PC-3 (cell line): Measurements from ENCODE around the gene APLP1. TPM values are rescaled to one million over a fixed set of nuclear protein-coding genes. Genes with fewer than 3 reads are reported as not detected.

Experiments
- ATAC-seq: fragments of 200-7000 bp; cut with Tn5 transposase; 2 replicates; pipeline ENCODE4 v1.9.1; 2020; ENCODE audit warnings: mild to moderate bottlenecking, moderate library complexity
- BruUV-seq: library from RNA; stranded (reverse); fragments of 400-500 nt; replicated peaks from 2 replicates; lab custom pipeline; 2021; lab: Mats Ljungman, UMichigan
- CTCF ChIA-PET: fragments of 300-600 bp; sonication (Branson Sonifier 250); formaldehyde crosslinking; loops from one replicate; lab custom pipeline; 2022; ENCODE audit warnings: antibody characterized with exemption; lab: Charles Lee
- POLR2A ChIA-PET: fragments of 300-600 bp; sonication (Branson Sonifier 250); formaldehyde crosslinking; loops from one replicate; lab custom pipeline; 2022; ENCODE audit warnings: antibody characterized with exemption; ENCODE audit not compliant: unreplicated experiment; lab: Charles Lee
- DNase-seq: peaks from one replicate; pipeline ENCODE4 v3.0.0-alpha.2; 2015
- H2AFZ ChIP-seq: fragments of 300-600 bp; sonication (generic); 2 replicates; pipeline ENCODE4 v1.6.0; 2016; ENCODE audit warnings: antibody characterized with exemption, low read length
- H3F3A ChIP-seq: fragments of 300-600 bp; sonication (generic); one replicate; pipeline ENCODE4 v1.6.0; 2017; ENCODE audit warnings: antibody characterized with exemption, low read length, control low read depth, mild to moderate bottlenecking; ENCODE audit not compliant: unreplicated experiment
- H3K27ac ChIP-seq: fragments of 300-600 bp; sonication (generic); 2 replicates; pipeline ENCODE4 v1.5.1; 2016; ENCODE audit warnings: mild to moderate bottlenecking, low read length
- H3K27me3 ChIP-seq: fragments of 300-600 bp; sonication (generic); 2 replicates; pipeline ENCODE4 v1.6.1; 2016; ENCODE audit warnings: low read length, mixed read lengths
- H3K36me3 ChIP-seq: fragments of 300-600 bp; sonication (generic); 2 replicates; pipeline ENCODE4 v1.6.1; 2016; ENCODE audit warnings: low read depth, mixed run types, low read length, mixed read lengths
- H3K4me1 ChIP-seq: fragments of 300-600 bp; sonication (generic); 2 replicates; pipeline ENCODE4 v1.5.1; 2016; ENCODE audit warnings: low read length; ENCODE audit not compliant: insufficient read depth
- H3K4me2 ChIP-seq: fragments of 300-600 bp; sonication (generic); 2 replicates; pipeline ENCODE4 v1.6.0; 2016; ENCODE audit warnings: low read length
- H3K4me3 ChIP-seq: fragments of 300-600 bp; sonication (generic); 2 replicates; pipeline ENCODE4 v1.5.1; 2016; ENCODE audit warnings: mild to moderate bottlenecking, low read length, mixed read lengths
- H3K79me2 ChIP-seq: fragments of 300-600 bp; sonication (generic); 2 replicates; pipeline ENCODE4 v1.6.1; 2017; ENCODE audit warnings: low read length, mixed read lengths
- H3K9ac ChIP-seq: fragments of 300-600 bp; sonication (generic); 2 replicates; pipeline ENCODE4 v1.6.0; 2016; ENCODE audit warnings: mild to moderate bottlenecking, low read length
- H3K9me2 ChIP-seq: fragments of 300-600 bp; sonication (generic); replicated peaks from 2 replicates; pipeline ENCODE4 v1.6.1; 2016; ENCODE audit warnings: mixed run types, low read length, mixed read lengths
- H3K9me3 ChIP-seq: fragments of 300-600 bp; sonication (generic); 2 replicates; pipeline ENCODE4 v1.6.1; 2016; ENCODE audit warnings: low read length, mixed read lengths
- H4K20me1 ChIP-seq: fragments of 300-600 bp; sonication (generic); 2 replicates; pipeline ENCODE4 v1.6.1; 2016; ENCODE audit warnings: low read length, mixed read lengths
- CTCF ChIP-seq: fragments of 300-600 bp; sonication (generic); conservative IDR thresholded peaks from 2 replicates; pipeline ENCODE4 v1.5.1; 2017; ENCODE audit warnings: antibody characterized with exemption, low read depth, mild to moderate bottlenecking, low read length
- EZH2 ChIP-seq: fragments of 300-600 bp; sonication (generic); IDR thresholded peaks from one replicate; pipeline ENCODE4 v1.6.1; 2017; ENCODE audit warnings: antibody characterized with exemption, mild to moderate bottlenecking, low read length; ENCODE audit not compliant: unreplicated experiment
- EZH2phosphoT487 ChIP-seq: fragments of 300-600 bp; sonication (generic); IDR thresholded peaks from 2 replicates; pipeline ENCODE4 v1.6.1; 2018; ENCODE audit warnings: mild to moderate bottlenecking, antibody characterized with exemption, low read length, borderline replicate concordance
- intact Hi-C: fragments of 100-400 bp; cut with micrococcal nuclease; formaldehyde crosslinking; loops from 2 replicates; pipeline ENCODE4 v1.9.0; 2023
- total RNA-seq: library from RNA; depleted of rRNA; stranded (reverse); fragments of >200 nt; gene quantifications from 2 replicates; pipeline ENCODE4 v1.2.3, GENCODE V29; 2014

The APLP1 gene
- total RNA-seq, 1 experiment from 2014 or later = 21.1 TPM

GRCh38 chr19:35882114-35882832, 13.9 kb downstream of the APLP1 start:
- Histone ChIP-seq H3K4me2 (no peak overlapping the region), H3K4me1 (no peaks in the 10 kb centered on the region; the same call in 1 of the 2 replicates), H3K79me2 (no peaks in the 10 kb centered on the region), H3K9me3 (no peaks in the 10 kb centered on the region), H4K20me1 (no peaks in the 10 kb centered on the region), H3K9me2 (no peaks in the 10 kb centered on the region), H2AFZ (no peak overlapping the region), H3K4me3 (no peak overlapping the region), H3F3A (no peaks in the 10 kb centered on the region), H3K27ac (no peak overlapping the region), H3K9ac (no peak overlapping the region), H3K27me3 (no peaks in the 10 kb centered on the region), H3K36me3 (no peaks in the 10 kb centered on the region)
- ChIA-PET POLR2A (interaction anchor here (0.6 kb wide), 1 partner anchor 50 kb away, joined by 4 read pairs; no protein-coding TSS in a partner anchor), CTCF (interaction anchor here (1.0 to 1.1 kb wide), 3 partner anchors 49 to 54 kb away, joined by 3 to 7 read pairs (median 6); no protein-coding TSS in a partner anchor)
- TF ChIP-seq EZH2 = no peak
- TF ChIP-seq CTCF = peak; percentile 46; the same call in 1 of the 2 replicates
- peak; percentile 71 for DNase-seq
- ATAC-seq = peak; percentile 49
- intact Hi-C loops = loop anchor here (1.0 kb wide), 2 partner anchors 35 to 49 kb away; no protein-coding TSS in a partner anchor
- no TSS peak for BruUV-seq

- TF ChIP-seq EZH2 (no peak), CTCF (no peak), EZH2phosphoT487 (no peak)
- intact Hi-C loops = no loop called here
- no peaks in the 10 kb centered on the region for H4K20me1 ChIP-seq
- H3K79me2 ChIP-seq = no peaks in the 10 kb centered on the region
- DNase-seq = no peak
- no peaks in the 10 kb centered on the region; the same call in 1 of the 2 replicates for H3K4me1 ChIP-seq
- no peak overlapping the region for H3K9ac ChIP-seq
- no peak for ATAC-seq
- H3K27ac ChIP-seq = no peak overlapping the region
- H3K4me2 ChIP-seq = no peak overlapping the region
- H3K27me3 ChIP-seq = no peaks in the 10 kb centered on the region
- no peaks in the 10 kb centered on the region for H3K9me2 ChIP-seq
- H3F3A ChIP-seq = no peaks in the 10 kb centered on the region
- no peak overlapping the region for H3K4me3 ChIP-seq
- CTCF ChIA-PET = no interaction called here
- H3K9me3 ChIP-seq = no peaks in the 10 kb centered on the region
- POLR2A ChIA-PET = no interaction called here
- H3K36me3 ChIP-seq = peaks cover 3% of the 10 kb centered on the region; the same call in 1 of the 2 replicates
- BruUV-seq = no TSS peak
- H2AFZ ChIP-seq = no peak overlapping the region
These were observed 15.5 kb downstream of the APLP1 start for GRCh38 chr19:35883882-35884281.

- no peak overlapping the region for H3K27ac ChIP-seq
- H3K27me3 ChIP-seq = no peaks in the 10 kb centered on the region
- H4K20me1 ChIP-seq = no peaks in the 10 kb centered on the region
- CTCF ChIA-PET = no interaction called here
- no peaks in the 10 kb centered on the region for H3K79me2 ChIP-seq
- no peak for TF ChIP-seq CTCF
- no peak for TF ChIP-seq EZH2phosphoT487
- no peak for TF ChIP-seq EZH2
- H3F3A ChIP-seq = no peaks in the 10 kb centered on the region
- H2AFZ ChIP-seq = no peak overlapping the region
- H3K4me1 ChIP-seq = no peaks in the 10 kb centered on the region
- no peak overlapping the region for H3K4me2 ChIP-seq
- peaks cover 3% of the 10 kb centered on the region; the same call in 1 of the 2 replicates for H3K36me3 ChIP-seq
- POLR2A ChIA-PET = no interaction called here
- intact Hi-C loops = no loop called here
- no peak overlapping the region for H3K9ac ChIP-seq
- no TSS peak for BruUV-seq
- ATAC-seq = no peak
- no peaks in the 10 kb centered on the region for H3K9me2 ChIP-seq
- no peak overlapping the region for H3K4me3 ChIP-seq
- no peaks in the 10 kb centered on the region for H3K9me3 ChIP-seq
- DNase-seq = no peak
These were observed 16.9 kb downstream of the APLP1 start for GRCh38 chr19:35885225-35885738.
